ENCODE data around the gene TSPAN9. TPM values are rescaled to one million over a fixed set of nuclear protein-coding genes. Genes with fewer than 3 reads are reported as not detected.
A peak's percentile ranks its signal among the peaks of the same experiment; 100 is the strongest.
"Not testable (repeated sequence)": the region's sequence is repeated elsewhere in the genome, so short reads cannot be mapped to it uniquely, and the experiment has no call there.

The TSPAN9 gene
- total RNA-seq, 1 donor from 2014 or later = 5.0 TPM

GRCh38 chr12:3065300-3065699, 11.9 kb upstream of the TSPAN9 start:
- no peaks in the 10 kb centered on the region for H3K36me3 ChIP-seq (ENCODE audit: control insufficient read depth, insufficient read depth, low read length)
- peak; percentile 31 for DNase-seq (ENCODE audit: low read depth)
- no peak overlapping the region for H3K4me3 ChIP-seq (ENCODE audit: low read depth, low read length)

GRCh38 chr12:3065846-3066245, 11.3 kb upstream of the TSPAN9 start:
- DNase-seq (ENCODE audit: low read depth) = peak; percentile 26
- H3K4me3 ChIP-seq (ENCODE audit: low read depth, low read length); H3K36me3 ChIP-seq (ENCODE audit: control insufficient read depth, insufficient read depth, low read length); H3K27me3 ChIP-seq (ENCODE audit: control insufficient read depth, insufficient read depth, low read length); FAIRE-seq: not testable (repeated sequence)

More at GRCh38 chr12:3065300-3065699, 11.9 kb upstream of the TSPAN9 start:
- FAIRE-seq = no peak
- H3K27me3 ChIP-seq (ENCODE audit: control insufficient read depth, insufficient read depth, low read length) = no peaks in the 10 kb centered on the region
- TF ChIP-seq, protein P1, sequence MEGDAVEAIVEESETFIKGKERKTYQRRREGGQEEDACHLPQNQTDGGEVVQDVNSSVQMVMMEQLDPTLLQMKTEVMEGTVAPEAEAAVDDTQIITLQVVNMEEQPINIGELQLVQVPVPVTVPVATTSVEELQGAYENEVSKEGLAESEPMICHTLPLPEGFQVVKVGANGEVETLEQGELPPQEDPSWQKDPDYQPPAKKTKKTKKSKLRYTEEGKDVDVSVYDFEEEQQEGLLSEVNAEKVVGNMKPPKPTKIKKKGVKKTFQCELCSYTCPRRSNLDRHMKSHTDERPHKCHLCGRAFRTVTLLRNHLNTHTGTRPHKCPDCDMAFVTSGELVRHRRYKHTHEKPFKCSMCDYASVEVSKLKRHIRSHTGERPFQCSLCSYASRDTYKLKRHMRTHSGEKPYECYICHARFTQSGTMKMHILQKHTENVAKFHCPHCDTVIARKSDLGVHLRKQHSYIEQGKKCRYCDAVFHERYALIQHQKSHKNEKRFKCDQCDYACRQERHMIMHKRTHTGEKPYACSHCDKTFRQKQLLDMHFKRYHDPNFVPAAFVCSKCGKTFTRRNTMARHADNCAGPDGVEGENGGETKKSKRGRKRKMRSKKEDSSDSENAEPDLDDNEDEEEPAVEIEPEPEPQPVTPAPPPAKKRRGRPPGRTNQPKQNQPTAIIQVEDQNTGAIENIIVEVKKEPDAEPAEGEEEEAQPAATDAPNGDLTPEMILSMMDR (IDR thresholded peaks at IDR 0.05; ENCODE audit: insufficient read depth, low read length, severe bottlenecking) = no peak

DNA sequence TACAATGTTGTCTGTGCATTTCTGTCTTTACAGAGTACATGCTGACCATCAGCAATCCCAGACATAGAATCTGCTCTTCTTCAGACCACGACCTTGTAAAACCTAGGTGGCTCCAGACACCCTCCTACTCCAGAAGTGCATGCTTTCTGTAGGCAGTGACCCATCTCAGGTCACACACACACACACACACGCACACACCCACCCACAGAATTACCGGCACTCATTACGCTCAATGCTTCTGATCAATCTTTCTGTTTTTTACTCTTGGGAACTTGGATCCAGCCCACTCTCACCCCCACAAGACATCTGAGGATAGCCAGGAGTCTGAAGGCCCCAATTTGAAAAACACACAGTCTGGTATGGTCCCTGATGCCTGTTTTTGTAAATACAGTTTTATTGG, 7.5 kb upstream of the TSPAN9 start:
- Histone ChIP-seq H3K36me3 (ENCODE audit: control insufficient read depth, insufficient read depth, low read length) (no peaks in the 10 kb centered on the region), H3K27me3 (ENCODE audit: control insufficient read depth, insufficient read depth, low read length) (no peaks in the 10 kb centered on the region), H3K4me3 (ENCODE audit: low read depth, low read length) (no peak overlapping the region)
- DNase-seq (ENCODE audit: low read depth) (no peak), FAIRE-seq (no peak)
- TF ChIP-seq, protein P1 (IDR thresholded peaks at IDR 0.05; ENCODE audit: insufficient read depth, low read length, severe bottlenecking) = no peak

- no peaks in the 10 kb centered on the region for H3K36me3 ChIP-seq (ENCODE audit: control insufficient read depth, insufficient read depth, low read length)
- no peak overlapping the region for H3K4me3 ChIP-seq (ENCODE audit: low read depth, low read length)
- DNase-seq (ENCODE audit: low read depth) (no peak), FAIRE-seq (no peak)
- TF ChIP-seq, protein P1 (IDR thresholded peaks at IDR 0.05; ENCODE audit: insufficient read depth, low read length, severe bottlenecking) = no peak
- H3K27me3 ChIP-seq (ENCODE audit: control insufficient read depth, insufficient read depth, low read length) = no peaks in the 10 kb centered on the region
These were observed 6.1 kb upstream of the TSPAN9 start for GRCh38 chr12:3071107-3071506.

DNA sequence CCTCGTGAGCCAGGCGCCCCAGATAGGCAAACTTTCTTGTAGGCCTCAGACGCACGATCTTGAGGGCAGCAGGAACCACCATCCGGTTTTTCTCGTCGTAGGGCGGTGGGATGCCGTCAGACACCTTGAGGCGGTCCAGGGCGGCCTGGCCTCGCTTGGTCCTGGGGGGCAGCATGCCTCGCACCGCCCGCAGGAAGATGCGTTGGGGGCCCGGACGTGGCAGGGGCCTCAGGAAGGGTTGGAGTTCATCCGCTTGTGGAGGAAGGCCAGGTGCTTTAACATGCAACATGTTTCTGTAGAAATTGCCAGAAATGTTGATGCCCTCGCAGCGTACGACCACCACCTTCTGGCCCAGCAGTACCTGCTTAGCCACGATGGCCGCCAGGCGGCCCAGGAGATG, 5.5 kb upstream of the TSPAN9 start:
- Histone ChIP-seq H3K27me3 (ENCODE audit: control insufficient read depth, insufficient read depth, low read length) (no peaks in the 10 kb centered on the region), H3K36me3 (ENCODE audit: control insufficient read depth, insufficient read depth, low read length) (no peaks in the 10 kb centered on the region), H3K4me3 (ENCODE audit: low read depth, low read length) (no peak overlapping the region)
- DNase-seq (ENCODE audit: low read depth) (no peak), FAIRE-seq (no peak)
- TF ChIP-seq, protein P1 (IDR thresholded peaks at IDR 0.05; ENCODE audit: insufficient read depth, low read length, severe bottlenecking) = no peak

- FAIRE-seq = peak; percentile 50
These were observed 3.5 kb upstream of the TSPAN9 start for GRCh38 chr12:3073438-3074250.

More at GRCh38 chr12:3073438-3074250, 3.5 kb upstream of the TSPAN9 start:
- Histone ChIP-seq H3K4me3 (ENCODE audit: low read depth, low read length) (no peak overlapping the region), H3K36me3 (ENCODE audit: control insufficient read depth, insufficient read depth, low read length) (no peaks in the 10 kb centered on the region), H3K27me3 (ENCODE audit: control insufficient read depth, insufficient read depth, low read length) (no peaks in the 10 kb centered on the region)
- TF ChIP-seq, protein P1 (IDR thresholded peaks at IDR 0.05; ENCODE audit: insufficient read depth, low read length, severe bottlenecking) = peak; percentile 94
- DNase-seq (ENCODE audit: low read depth) = peak; percentile 76
